ENCODE data around the gene COX10.

COX10 gene

GRCh38 chr17:14201988-14202380, 132.7 kb downstream of the COX10 start:
- FAIRE-seq (no peak), DNase-seq (ENCODE audit: insufficient read length, low spot score) (no peak)
- TF ChIP-seq POU2F2 (IDR thresholded peaks at IDR 0.05; ENCODE audit: low read depth, low read length) (no peak), PAX5 (IDR thresholded peaks at IDR 0.05; ENCODE audit: insufficient read depth, low read length, severe bottlenecking) (no peak), POLR2A (IDR thresholded peaks at IDR 0.05; ENCODE audit: low read depth, low read length) (no peak), TAF1 (IDR thresholded peaks at IDR 0.05; ENCODE audit: low read depth, low read length) (no peak), POLR2AphosphoS5 (IDR thresholded peaks at IDR 0.05; ENCODE audit: low read depth, low read length) (no peak), SPI1 (IDR thresholded peaks at IDR 0.05; ENCODE audit: low read depth, low read length) (no peak)

GRCh38 chr17:14202388-14203166, 133.3 kb downstream of the COX10 start:
- DNase-seq (ENCODE audit: insufficient read length, low spot score): no peak
- TF ChIP-seq SPI1 (IDR thresholded peaks at IDR 0.05; ENCODE audit: low read depth, low read length) (no peak), POLR2A (IDR thresholded peaks at IDR 0.05; ENCODE audit: low read depth, low read length) (no peak), TAF1 (IDR thresholded peaks at IDR 0.05; ENCODE audit: low read depth, low read length) (no peak), POU2F2 (IDR thresholded peaks at IDR 0.05; ENCODE audit: low read depth, low read length) (no peak), POLR2AphosphoS5 (IDR thresholded peaks at IDR 0.05; ENCODE audit: low read depth, low read length) (no peak), PAX5 (IDR thresholded peaks at IDR 0.05; ENCODE audit: insufficient read depth, low read length, severe bottlenecking) (no peak)
- no peak for FAIRE-seq

GRCh38 chr17:14203388-14203787, 134.1 kb downstream of the COX10 start:
- FAIRE-seq: no peak

GRCh38 chr17:14204084-14204483, 134.8 kb downstream of the COX10 start:
- TF ChIP-seq POU2F2 (IDR thresholded peaks at IDR 0.05; ENCODE audit: low read depth, low read length) (no peak), TAF1 (IDR thresholded peaks at IDR 0.05; ENCODE audit: low read depth, low read length) (no peak), SPI1 (IDR thresholded peaks at IDR 0.05; ENCODE audit: low read depth, low read length) (no peak), POLR2AphosphoS5 (IDR thresholded peaks at IDR 0.05; ENCODE audit: low read depth, low read length) (no peak), POLR2A (IDR thresholded peaks at IDR 0.05; ENCODE audit: low read depth, low read length) (no peak), PAX5 (IDR thresholded peaks at IDR 0.05; ENCODE audit: insufficient read depth, low read length, severe bottlenecking) (no peak)
- DNase-seq (ENCODE audit: insufficient read length, low spot score) (no peak), FAIRE-seq (no peak)

More at GRCh38 chr17:14203388-14203787, 134.1 kb downstream of the COX10 start:
- DNase-seq (ENCODE audit: insufficient read length, low spot score): no peak
- no peak for TF ChIP-seq SPI1 (IDR thresholded peaks at IDR 0.05; ENCODE audit: low read depth, low read length)
- no peak for TF ChIP-seq TAF1 (IDR thresholded peaks at IDR 0.05; ENCODE audit: low read depth, low read length)
- TF ChIP-seq POU2F2 (IDR thresholded peaks at IDR 0.05; ENCODE audit: low read depth, low read length): no peak
- no peak for TF ChIP-seq PAX5 (IDR thresholded peaks at IDR 0.05; ENCODE audit: insufficient read depth, low read length, severe bottlenecking)
- no peak for TF ChIP-seq POLR2A (IDR thresholded peaks at IDR 0.05; ENCODE audit: low read depth, low read length)
- no peak for TF ChIP-seq POLR2AphosphoS5 (IDR thresholded peaks at IDR 0.05; ENCODE audit: low read depth, low read length)

- FAIRE-seq (no peak), DNase-seq (ENCODE audit: insufficient read length, low spot score) (no peak)
- TF ChIP-seq SPI1 (IDR thresholded peaks at IDR 0.05; ENCODE audit: low read depth, low read length): no peak
- TF ChIP-seq POLR2AphosphoS5 (IDR thresholded peaks at IDR 0.05; ENCODE audit: low read depth, low read length): no peak
- no peak for TF ChIP-seq TAF1 (IDR thresholded peaks at IDR 0.05; ENCODE audit: low read depth, low read length)
- TF ChIP-seq PAX5 (IDR thresholded peaks at IDR 0.05; ENCODE audit: insufficient read depth, low read length, severe bottlenecking): no peak
- TF ChIP-seq POLR2A (IDR thresholded peaks at IDR 0.05; ENCODE audit: low read depth, low read length): no peak
- no peak for TF ChIP-seq POU2F2 (IDR thresholded peaks at IDR 0.05; ENCODE audit: low read depth, low read length)
Measured at GRCh38 chr17:14204546-14204945, 135.2 kb downstream of the COX10 start.

- no peak for FAIRE-seq
- DNase-seq (ENCODE audit: insufficient read length, low spot score): no peak
- TF ChIP-seq PAX5 (IDR thresholded peaks at IDR 0.05; ENCODE audit: insufficient read depth, low read length, severe bottlenecking): no peak
- TF ChIP-seq SPI1 (IDR thresholded peaks at IDR 0.05; ENCODE audit: low read depth, low read length): no peak
- TF ChIP-seq TAF1 (IDR thresholded peaks at IDR 0.05; ENCODE audit: low read depth, low read length): no peak
- TF ChIP-seq POLR2A (IDR thresholded peaks at IDR 0.05; ENCODE audit: low read depth, low read length): no peak
- TF ChIP-seq POU2F2 (IDR thresholded peaks at IDR 0.05; ENCODE audit: low read depth, low read length): no peak
- TF ChIP-seq POLR2AphosphoS5 (IDR thresholded peaks at IDR 0.05; ENCODE audit: low read depth, low read length): no peak
Measured at GRCh38 chr17:14205380-14205779, 136.1 kb downstream of the COX10 start.

- no peak for DNase-seq (ENCODE audit: insufficient read length, low spot score)
- TF ChIP-seq SPI1 (IDR thresholded peaks at IDR 0.05; ENCODE audit: low read depth, low read length) (no peak), POU2F2 (IDR thresholded peaks at IDR 0.05; ENCODE audit: low read depth, low read length) (no peak), POLR2A (IDR thresholded peaks at IDR 0.05; ENCODE audit: low read depth, low read length) (no peak), PAX5 (IDR thresholded peaks at IDR 0.05; ENCODE audit: insufficient read depth, low read length, severe bottlenecking) (no peak), TAF1 (IDR thresholded peaks at IDR 0.05; ENCODE audit: low read depth, low read length) (no peak), POLR2AphosphoS5 (IDR thresholded peaks at IDR 0.05; ENCODE audit: low read depth, low read length) (no peak)
- no peak for FAIRE-seq
Measured at GRCh38 chr17:14205992-14206461, 136.7 kb downstream of the COX10 start.

- DNase-seq (ENCODE audit: insufficient read length, low spot score): no peak
- no peak for TF ChIP-seq POLR2AphosphoS5 (IDR thresholded peaks at IDR 0.05; ENCODE audit: low read depth, low read length)
- TF ChIP-seq POLR2A (IDR thresholded peaks at IDR 0.05; ENCODE audit: low read depth, low read length): no peak
- no peak for TF ChIP-seq TAF1 (IDR thresholded peaks at IDR 0.05; ENCODE audit: low read depth, low read length)
- TF ChIP-seq PAX5 (IDR thresholded peaks at IDR 0.05; ENCODE audit: insufficient read depth, low read length, severe bottlenecking): no peak
- no peak for TF ChIP-seq POU2F2 (IDR thresholded peaks at IDR 0.05; ENCODE audit: low read depth, low read length)
- no peak for TF ChIP-seq SPI1 (IDR thresholded peaks at IDR 0.05; ENCODE audit: low read depth, low read length)
- no peak for FAIRE-seq
Measured at GRCh38 chr17:14206891-14207290, 137.6 kb downstream of the COX10 start.

GRCh38 chr17:14207791-14208190, 138.5 kb downstream of the COX10 start:
- DNase-seq (ENCODE audit: insufficient read length, low spot score) (no peak), FAIRE-seq (no peak)
- no peak for TF ChIP-seq POLR2AphosphoS5 (IDR thresholded peaks at IDR 0.05; ENCODE audit: low read depth, low read length)
- TF ChIP-seq POU2F2 (IDR thresholded peaks at IDR 0.05; ENCODE audit: low read depth, low read length): no peak
- TF ChIP-seq POLR2A (IDR thresholded peaks at IDR 0.05; ENCODE audit: low read depth, low read length): no peak
- no peak for TF ChIP-seq PAX5 (IDR thresholded peaks at IDR 0.05; ENCODE audit: insufficient read depth, low read length, severe bottlenecking)
- no peak for TF ChIP-seq TAF1 (IDR thresholded peaks at IDR 0.05; ENCODE audit: low read depth, low read length)
- TF ChIP-seq SPI1 (IDR thresholded peaks at IDR 0.05; ENCODE audit: low read depth, low read length): no peak

Data from GM12891 (cell line).